Gastroesophageal sphincter (tissue), 4 donors: ENCODE measurements around the gene CYP17A1. TPM values are rescaled to one million over a fixed set of nuclear protein-coding genes. Genes with fewer than 3 reads are reported as not detected.

Experiments
- ATAC-seq: fragments of 150-250 bp; one replicate; pipeline ENCODE4 v1.9.1; 2016; ENCODE audit warnings: mild to moderate bottlenecking, moderate library complexity
- H3K27ac ChIP-seq, 4 donors: fragments of 200-600 bp; sonication (generic) in 3 of 4; 1 replicate in 3 of 4; 2 replicates in 1 of 4; pipeline ENCODE4 v1.5.1; 2016 to 2019
- H3K27me3 ChIP-seq: fragments of 200-600 bp; sonication (generic); one replicate; pipeline ENCODE4 v1.5.1; 2019
- H3K36me3 ChIP-seq, 2 donors: fragments of 200-600 bp; sonication (generic); one replicate each; pipeline ENCODE4 v1.5.1; 2019; ENCODE audit warnings: control low read depth in 1 of 2
- H3K4me1 ChIP-seq, 3 donors: fragments of 200-600 bp; sonication (generic); 1 replicate in 2 of 3; 2 replicates in 1 of 3; pipeline ENCODE4 v1.5.1; 2016 to 2019; ENCODE audit warnings: control low read depth in 2 of 3
- H3K4me3 ChIP-seq, 2 donors: fragments of 200-600 bp; sonication (generic); one replicate each; pipeline ENCODE4 v1.5.1; 2019; ENCODE audit warnings: mild to moderate bottlenecking in 1 of 2, moderate library complexity in 1 of 2
- H3K9me3 ChIP-seq, 3 donors: fragments of 200-600 bp; sonication (generic); one replicate each; pipeline ENCODE4 v1.5.1; 2017 to 2019; ENCODE audit warnings: control low read depth in 2 of 3
- EP300 ChIP-seq: sonication (generic); formaldehyde crosslinking; IDR thresholded peaks from one replicate; pipeline ENCODE4 v1.6.1; 2017; ENCODE audit warnings: antibody characterized with exemption, mild to moderate bottlenecking
- POLR2A ChIP-seq, 2 donors: fragments of 450-650 bp; IDR thresholded peaks; one replicate each; pipeline ENCODE4 v1.6.1; 2017; ENCODE audit warnings: antibody characterized with exemption in 2 of 2, mild to moderate bottlenecking in 2 of 2, moderate library complexity in 1 of 2
- POLR2AphosphoS5 ChIP-seq: sonication (generic); formaldehyde crosslinking; IDR thresholded peaks from one replicate; pipeline ENCODE4 v1.6.1; 2017; ENCODE audit warnings: antibody characterized with exemption
- WGBS, 2 donors: methylation state at CpG; one replicate each; pipeline ENCODE4 v1.1.5; 2018; ENCODE audit warnings: low coverage in 1 of 2; 5-methylcytosine and 5-hydroxymethylcytosine counted together
- total RNA-seq, 4 donors: library from RNA; depleted of rRNA; stranded (reverse); fragments of >200 nt; gene quantifications; one replicate each; pipeline ENCODE4 v1.1.0, GENCODE V29; 2016
- TF ChIP-seq, protein P1 (sequence below), 4 experiments: fragments of 200-600 bp in 2 of 4; fragments of 450-650 bp in 2 of 4; sonication (generic) in 1 of 4; IDR thresholded peaks; one replicate each; pipeline ENCODE4 v1.5.1; 2017 to 2019; ENCODE audit warnings: antibody characterized with exemption in 4 of 4, mild to moderate bottlenecking in 2 of 4, moderate library complexity in 2 of 4

Gene CYP17A1
- total RNA-seq, 4 donors from 2014 or later, result not detected

DNA sequence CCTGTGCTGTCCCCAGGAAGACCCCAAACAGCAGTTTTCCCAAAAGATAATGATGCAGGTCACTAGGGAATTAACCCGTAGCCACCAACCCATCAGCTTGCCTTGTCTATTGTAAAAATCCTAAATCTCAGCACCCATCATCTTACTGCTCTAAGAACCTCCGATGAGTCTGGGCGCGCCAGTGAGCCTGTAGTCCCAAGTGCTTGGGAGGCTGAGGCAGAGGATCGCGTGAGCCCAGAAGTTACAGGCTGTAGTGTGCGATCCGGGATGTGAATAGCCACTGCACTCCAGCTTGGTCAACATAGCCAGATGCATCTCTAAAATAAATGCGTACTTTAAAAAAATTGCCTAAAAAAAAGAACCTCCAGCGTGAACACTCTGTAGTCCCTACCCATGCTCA lies 33.0 kb upstream of the CYP17A1 start:
- Histone ChIP-seq H3K9me3 (no peaks in the 10 kb centered on the region), H3K4me3 (peak overlapping the region in 1 of 2 donors; percentile 56), H3K36me3 (peaks cover 0 to 29% of the 10 kb centered on the region in 2 donors), H3K4me1 (peaks cover 0 to 15% (median 5%) of the 10 kb centered on the region in 3 donors), H3K27me3 (no peaks in the 10 kb centered on the region), H3K27ac (peak overlapping the region in 1 of 4 donors; percentile 76)
- WGBS, 2 donors, result 82 to 100% methylated on average over 2 to 5 of the region's 10 CpGs
- TF ChIP-seq, protein P1, sequence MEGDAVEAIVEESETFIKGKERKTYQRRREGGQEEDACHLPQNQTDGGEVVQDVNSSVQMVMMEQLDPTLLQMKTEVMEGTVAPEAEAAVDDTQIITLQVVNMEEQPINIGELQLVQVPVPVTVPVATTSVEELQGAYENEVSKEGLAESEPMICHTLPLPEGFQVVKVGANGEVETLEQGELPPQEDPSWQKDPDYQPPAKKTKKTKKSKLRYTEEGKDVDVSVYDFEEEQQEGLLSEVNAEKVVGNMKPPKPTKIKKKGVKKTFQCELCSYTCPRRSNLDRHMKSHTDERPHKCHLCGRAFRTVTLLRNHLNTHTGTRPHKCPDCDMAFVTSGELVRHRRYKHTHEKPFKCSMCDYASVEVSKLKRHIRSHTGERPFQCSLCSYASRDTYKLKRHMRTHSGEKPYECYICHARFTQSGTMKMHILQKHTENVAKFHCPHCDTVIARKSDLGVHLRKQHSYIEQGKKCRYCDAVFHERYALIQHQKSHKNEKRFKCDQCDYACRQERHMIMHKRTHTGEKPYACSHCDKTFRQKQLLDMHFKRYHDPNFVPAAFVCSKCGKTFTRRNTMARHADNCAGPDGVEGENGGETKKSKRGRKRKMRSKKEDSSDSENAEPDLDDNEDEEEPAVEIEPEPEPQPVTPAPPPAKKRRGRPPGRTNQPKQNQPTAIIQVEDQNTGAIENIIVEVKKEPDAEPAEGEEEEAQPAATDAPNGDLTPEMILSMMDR (IDR thresholded peaks at IDR 0.05), result no peak
- TF ChIP-seq POLR2A (IDR thresholded peaks at IDR 0.05) (no peak), EP300 (no peak), POLR2AphosphoS5 (no peak)
- ATAC-seq, result no peak

DNA sequence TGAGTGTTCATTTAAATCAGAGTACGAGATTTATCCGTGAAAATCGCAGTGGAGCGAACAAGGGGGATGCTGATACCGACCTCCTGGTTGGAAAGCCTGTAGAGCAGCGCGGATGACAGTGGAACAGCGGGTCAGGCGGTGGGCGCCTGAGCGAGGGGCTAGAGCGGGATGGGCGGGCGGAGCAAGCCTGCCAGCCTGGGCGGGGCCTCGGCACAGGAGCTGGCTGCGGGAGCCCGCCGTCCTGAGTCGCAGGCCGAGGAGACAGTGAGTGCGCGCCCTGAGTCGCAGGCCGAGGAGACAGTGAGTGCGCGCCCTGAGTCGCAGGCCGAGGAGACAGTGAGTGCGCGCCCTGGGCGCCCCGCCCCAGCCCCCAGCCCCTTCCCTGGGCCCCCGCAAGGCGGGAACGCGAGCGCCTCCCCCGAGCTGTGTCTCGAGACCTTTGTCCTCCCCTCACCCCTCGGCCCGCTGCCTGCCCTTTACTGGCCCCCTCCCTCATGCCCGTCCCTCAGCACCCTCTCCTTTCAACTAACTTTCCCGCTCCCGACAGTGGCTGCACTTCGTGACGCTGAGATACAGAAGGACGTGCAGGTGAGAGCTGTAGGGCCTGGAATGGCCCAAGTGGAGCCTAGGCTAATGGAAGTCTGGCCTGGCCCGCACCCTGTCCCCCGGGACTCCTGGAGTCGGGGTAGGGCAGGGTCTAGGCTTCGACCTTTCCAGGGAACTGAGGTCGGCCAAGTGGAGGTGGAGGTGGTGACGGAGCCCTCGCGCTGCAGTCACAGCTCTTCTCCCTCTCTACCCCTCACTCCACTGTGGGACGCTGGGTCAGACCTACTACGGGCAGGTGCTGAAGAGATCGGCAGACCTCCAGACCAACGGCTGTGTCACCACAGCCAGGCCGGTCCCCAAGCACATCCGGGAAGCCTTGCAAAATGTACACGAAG lies 32.3 kb upstream of the CYP17A1 start, which contains the start of gene AS3MT:
TSS of gene AS3MT (plus strand) at position 213 of the 941 bp plus-strand sequence. CDS start at position 336, 123 bp downstream.
- Histone ChIP-seq H3K27ac (peak within 1 kb of the TSS; percentile 5 to 76 (median 62)), H3K4me1 (peaks cover 0 to 15% (median 5%) of the 10 kb centered on the region in 3 donors), H3K9me3 (no peaks in the 10 kb centered on the region), H3K4me3 (peak within 1 kb of the TSS; percentile 50 to 56), H3K36me3 (peaks cover 0 to 24% of the 10 kb centered on the region in 2 donors), H3K27me3 (no peaks in the 10 kb centered on the region)
- WGBS, 2 donors, result 3% methylated on average over 18 of the region's 63 CpGs; no CpG with 5 or more reads in 1 of the 2 donors
- TF ChIP-seq EP300 (no peak), POLR2A (IDR thresholded peaks at IDR 0.05) (peak in 1 of 2 donors; percentile 27)
- ATAC-seq, result peak; percentile 89

DNA sequence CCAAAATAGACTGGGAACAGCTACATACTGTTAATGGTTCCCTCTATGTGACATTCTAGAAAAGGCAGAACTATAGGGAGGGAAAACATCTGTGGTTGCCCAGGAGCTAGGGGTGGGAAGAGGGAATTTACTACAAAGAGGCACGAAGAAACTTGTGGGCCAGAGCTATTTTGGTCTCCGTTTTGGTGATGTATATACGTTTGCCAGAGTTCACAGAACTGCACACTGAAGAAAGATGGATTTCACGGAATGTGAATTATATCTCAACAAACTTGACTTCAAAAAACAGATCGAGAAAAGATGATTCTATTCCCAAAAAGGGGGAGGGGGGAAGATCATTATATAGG lies 31.7 kb upstream of the CYP17A1 start:
- Histone ChIP-seq H3K36me3 (peaks cover 0 to 18% of the 10 kb centered on the region in 2 donors), H3K27me3 (no peaks in the 10 kb centered on the region), H3K27ac (peak overlapping the region in 3 of 4 donors; percentile 60 to 76 (median 65)), H3K4me3 (peak overlapping the region; percentile 50 to 56), H3K9me3 (no peaks in the 10 kb centered on the region), H3K4me1 (peaks cover 0 to 15% (median 5%) of the 10 kb centered on the region in 3 donors)
- no peak for ATAC-seq
- 11 to 22% methylated on average over 4 to 5 of the region's 5 CpGs for WGBS, 2 donors
- TF ChIP-seq EP300 (no peak), POLR2A (IDR thresholded peaks at IDR 0.05) (no peak), POLR2AphosphoS5 (no peak)
- TF ChIP-seq, protein P1 (IDR thresholded peaks at IDR 0.05), result no peak

DNA sequence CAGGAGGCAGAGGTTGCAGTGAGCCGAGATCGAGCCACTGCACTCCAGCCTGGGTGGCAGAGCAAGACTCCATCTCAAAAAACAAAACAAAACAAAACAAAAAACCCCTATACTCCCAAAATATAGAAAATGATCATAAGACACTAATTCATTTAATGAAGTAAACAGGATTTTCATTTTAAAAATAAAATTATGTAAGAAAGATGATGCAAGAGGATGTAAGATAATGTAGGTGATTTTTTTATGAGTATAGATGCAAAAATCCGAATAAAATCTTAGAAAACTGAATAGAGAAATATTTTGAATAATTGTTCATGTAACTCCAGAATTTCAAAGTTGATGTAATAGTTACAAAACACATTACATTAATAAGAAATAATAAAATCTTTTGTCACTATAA lies 28.4 kb upstream of the CYP17A1 start:
- no peak for ATAC-seq
- Histone ChIP-seq H3K27ac (no peak overlapping the region), H3K4me3 (no peak overlapping the region), H3K27me3 (no peaks in the 10 kb centered on the region), H3K4me1 (peaks cover 0 to 15% (median 5%) of the 10 kb centered on the region in 3 donors), H3K36me3 (peaks cover 3 to 44% of the 10 kb centered on the region in 2 donors), H3K9me3 (no peaks in the 10 kb centered on the region)
- no peak for TF ChIP-seq EP300
- TF ChIP-seq, protein P1 (IDR thresholded peaks at IDR 0.05), result no peak
- no peak for TF ChIP-seq POLR2A (IDR thresholded peaks at IDR 0.05)
- no peak for TF ChIP-seq POLR2AphosphoS5
- 89 to 97% methylated on average over 3 of the region's 3 CpGs for WGBS, 2 donors

DNA sequence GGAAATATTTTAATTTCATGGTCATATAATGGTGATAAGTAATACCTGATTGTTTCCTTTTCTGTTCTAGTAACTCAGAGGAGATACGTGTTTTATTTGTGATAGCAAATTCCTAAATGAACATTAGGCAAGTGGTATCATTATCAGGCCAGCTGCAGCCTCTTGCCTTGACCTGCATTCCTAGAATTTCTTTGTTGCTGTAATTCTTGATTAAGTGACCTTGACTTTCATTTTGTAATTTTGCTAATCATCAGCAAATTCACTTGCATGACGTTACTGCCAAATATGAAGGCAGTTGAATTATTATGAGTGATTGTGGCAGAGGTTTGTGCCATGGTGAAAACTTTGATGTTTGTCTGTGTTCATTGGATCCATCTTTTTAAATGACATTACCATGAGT lies 26.4 kb upstream of the CYP17A1 start:
- TF ChIP-seq POLR2AphosphoS5, result no peak
- no peak for TF ChIP-seq EP300
- TF ChIP-seq, protein P1 (IDR thresholded peaks at IDR 0.05), result no peak
- no peak for TF ChIP-seq POLR2A (IDR thresholded peaks at IDR 0.05)
- H3K27ac ChIP-seq, result no peak overlapping the region
- H3K4me1 ChIP-seq, result peaks cover 0 to under 1% (median 0%) of the 10 kb centered on the region in 3 donors
- H3K9me3 ChIP-seq, result no peaks in the 10 kb centered on the region
- H3K27me3 ChIP-seq, result no peaks in the 10 kb centered on the region
- no peak overlapping the region for H3K4me3 ChIP-seq
- 81% methylated on average over 2 of the region's 2 CpGs for WGBS, 2 donors
- ATAC-seq, result no peak
- H3K36me3 ChIP-seq, result peaks cover 3 to 52% of the 10 kb centered on the region in 2 donors
